ENCODE measurements around the gene COX11.

The COX11 gene

GRCh38 chr17:54968262-54968987, at the start of gene COX11, which contains the start of gene STXBP4:
Gene COX11 (minus strand): TSS chr17:54968654. CDS start chr17:54968646, 8 bp downstream.
Gene STXBP4 (plus strand): TSS chr17:54968765. CDS start chr17:54986220, 17,455 bp downstream.
- peak; percentile 90 for DNase-seq

GRCh38 chr17:55005520-55005919, 37.1 kb upstream of the COX11 start:
- no peak for DNase-seq

GRCh38 chr17:55004484-55004883, 36.0 kb upstream of the COX11 start:
- DNase-seq, result no peak

- DNase-seq, result no peak
Observed at GRCh38 chr17:55002458-55002857, 34.0 kb upstream of the COX11 start.

- no peak for DNase-seq
Observed at GRCh38 chr17:54996441-54996840, 28.0 kb upstream of the COX11 start.

GRCh38 chr17:54992797-54993639, 24.6 kb upstream of the COX11 start:
- DNase-seq, result no peak

- no peak for DNase-seq
Observed at GRCh38 chr17:54991567-54991966, 23.1 kb upstream of the COX11 start.

- DNase-seq, result no peak
Observed at GRCh38 chr17:54990118-54990517, 21.7 kb upstream of the COX11 start.

- DNase-seq, result no peak
Observed at GRCh38 chr17:54985476-54985875, 17.0 kb upstream of the COX11 start.

- no peak for DNase-seq
Observed at GRCh38 chr17:54983260-54983659, 14.8 kb upstream of the COX11 start.

GRCh38 chr17:54982399-54982798, 13.9 kb upstream of the COX11 start:
- no peak for DNase-seq

GRCh38 chr17:54980375-54980774, 11.9 kb upstream of the COX11 start:
- no peak for DNase-seq

GRCh38 chr17:54979657-54980056, 11.2 kb upstream of the COX11 start:
- no peak for DNase-seq

- DNase-seq, result no peak
Observed at GRCh38 chr17:54977744-54978143, 9.3 kb upstream of the COX11 start.

GRCh38 chr17:54976316-54976715, 7.9 kb upstream of the COX11 start:
- no peak for DNase-seq

- DNase-seq, result no peak
Observed at GRCh38 chr17:54974759-54975158, 6.3 kb upstream of the COX11 start.

GRCh38 chr17:54972406-54973138, 4.1 kb upstream of the COX11 start:
- DNase-seq, result no peak

GRCh38 chr17:54971901-54972300, 3.4 kb upstream of the COX11 start:
- no peak for DNase-seq

GRCh38 chr17:54971147-54971546, 2.7 kb upstream of the COX11 start:
- DNase-seq, result no peak

- DNase-seq, result no peak
Observed at GRCh38 chr17:54969658-54970572, 1.5 kb upstream of the COX11 start.

- peak; percentile 20 for DNase-seq
Observed at GRCh38 chr17:54968988-54969332, 506 bp upstream of the COX11 start.

- DNase-seq, result no peak
Observed at GRCh38 chr17:54967621-54968261, 713 bp downstream of the COX11 start.

Data from activated CD4-positive, alpha-beta T cell treated with anti-CD3 and anti-CD28 coated beads for 1 hour (primary cell).